Right lung (tissue), 5 donors: Measurements from ENCODE around the gene EFCAB14. TPM values are rescaled to one million over a fixed set of nuclear protein-coding genes. Genes with fewer than 3 reads are reported as not detected.
A peak's percentile ranks its signal among the peaks of the same experiment; 100 is the strongest.
"Not testable (repeated sequence)": the region's sequence is repeated elsewhere in the genome, so short reads cannot be mapped to it uniquely, and the experiment has no call there.

Experiments used
- DNase-seq, 2 donors: peaks; one replicate each; pipeline ENCODE4 v3.0.0-alpha.2; 2013
- polyA plus RNA-seq, 5 donors: library from polyadenylated mRNA; unstranded; fragments of 120-200 nt; gene quantifications; one replicate each; pipeline versions ENCODE4 v1.2.1 to v1.2.3, GENCODE V29; 2013; ENCODE audit warnings: inconsistent platforms in 1 of 5, low replicate concordance in 1 of 5; ENCODE audit not compliant: insufficient read length in 5 of 5, insufficient read depth in 1 of 5

Gene EFCAB14
- polyA plus RNA-seq, 5 donors, result 80.1 to 121 (median 116) TPM

DNA sequence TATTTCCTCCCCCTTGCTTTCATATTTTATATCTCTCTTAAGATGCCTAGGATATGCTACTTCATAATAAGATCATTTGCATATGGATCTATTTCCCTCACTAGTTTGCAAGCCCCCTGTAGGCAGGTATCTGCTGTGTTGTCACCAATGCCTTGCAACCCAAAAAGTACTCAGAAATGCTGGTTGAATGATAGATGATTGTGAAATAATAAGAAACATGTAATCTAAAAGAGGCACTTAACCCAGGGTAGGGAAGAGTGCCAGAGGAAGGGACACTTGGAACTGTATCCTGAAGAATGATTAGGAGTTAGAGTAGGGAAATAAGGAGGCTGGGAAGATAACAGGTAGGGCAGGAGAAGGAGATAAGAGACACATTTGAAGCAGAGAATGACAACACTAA lies 63.1 kb downstream of the EFCAB14 start:
- DNase-seq, result no peak

- DNase-seq, result not testable (repeated sequence)
Observed at GRCh38 chr1:46654698-46655097, 64.2 kb downstream of the EFCAB14 start.

- no peak for DNase-seq
Observed at GRCh38 chr1:46654012-46654411, 64.9 kb downstream of the EFCAB14 start.

- DNase-seq, result no peak
Observed at GRCh38 chr1:46653405-46653958, 65.4 kb downstream of the EFCAB14 start.

- DNase-seq, result no peak
Observed at GRCh38 chr1:46652321-46653100, 66.4 kb downstream of the EFCAB14 start.

GRCh38 chr1:46651152-46651551 lies 67.8 kb downstream of the EFCAB14 start:
- DNase-seq, result not testable (repeated sequence)

DNA sequence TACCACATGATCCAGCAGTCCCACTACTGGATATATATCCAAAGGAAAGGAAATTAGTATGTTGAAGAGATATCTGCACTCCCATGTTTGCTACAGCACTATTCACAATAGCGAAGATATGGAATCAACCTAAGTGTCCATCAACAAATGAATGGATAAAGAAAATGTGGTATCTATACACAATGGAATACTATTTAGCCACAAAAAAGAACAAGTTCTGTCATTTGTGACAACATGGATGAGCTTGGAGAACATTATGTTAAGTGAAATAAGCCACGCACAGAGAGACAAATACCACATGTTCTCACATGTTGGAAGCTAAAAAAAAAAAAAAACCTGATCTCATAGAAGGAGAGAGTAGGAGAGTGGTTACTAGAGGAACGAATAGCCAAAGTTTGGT lies 68.4 kb downstream of the EFCAB14 start:
- DNase-seq, result no peak

- no peak for DNase-seq
Observed at GRCh38 chr1:46649764-46650163, 69.2 kb downstream of the EFCAB14 start.

- no peak for DNase-seq
Observed at GRCh38 chr1:46647611-46648010, 71.3 kb downstream of the EFCAB14 start.

- DNase-seq, result no peak
Observed at GRCh38 chr1:46646844-46647243, 72.1 kb downstream of the EFCAB14 start.

GRCh38 chr1:46646331-46646730 lies 72.6 kb downstream of the EFCAB14 start:
- DNase-seq, result no peak

- DNase-seq, result no peak
Observed at GRCh38 chr1:46645815-46646214, 73.1 kb downstream of the EFCAB14 start.

DNA sequence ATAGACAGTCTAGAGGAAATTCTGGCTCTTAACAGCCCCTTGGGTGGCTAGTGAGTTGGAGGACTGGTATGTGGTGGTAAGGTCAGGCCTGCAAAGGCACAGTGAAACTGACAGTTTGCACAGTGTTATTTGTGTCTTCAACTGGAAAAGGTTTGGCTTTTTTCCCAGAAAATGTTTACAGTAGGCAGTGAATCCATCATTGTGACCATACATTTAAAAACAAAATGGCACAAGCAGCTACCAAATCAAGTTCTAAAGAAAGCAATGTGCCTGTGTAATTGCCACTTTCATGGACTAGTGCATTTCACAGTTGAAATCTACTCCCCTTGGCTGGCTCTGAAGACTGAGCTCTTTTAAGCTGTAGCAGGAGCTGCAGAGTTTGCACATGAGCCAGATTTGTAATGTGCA lies 75.5 kb downstream of the EFCAB14 start:
- DNase-seq, result peak; percentile 25 to 33

DNA sequence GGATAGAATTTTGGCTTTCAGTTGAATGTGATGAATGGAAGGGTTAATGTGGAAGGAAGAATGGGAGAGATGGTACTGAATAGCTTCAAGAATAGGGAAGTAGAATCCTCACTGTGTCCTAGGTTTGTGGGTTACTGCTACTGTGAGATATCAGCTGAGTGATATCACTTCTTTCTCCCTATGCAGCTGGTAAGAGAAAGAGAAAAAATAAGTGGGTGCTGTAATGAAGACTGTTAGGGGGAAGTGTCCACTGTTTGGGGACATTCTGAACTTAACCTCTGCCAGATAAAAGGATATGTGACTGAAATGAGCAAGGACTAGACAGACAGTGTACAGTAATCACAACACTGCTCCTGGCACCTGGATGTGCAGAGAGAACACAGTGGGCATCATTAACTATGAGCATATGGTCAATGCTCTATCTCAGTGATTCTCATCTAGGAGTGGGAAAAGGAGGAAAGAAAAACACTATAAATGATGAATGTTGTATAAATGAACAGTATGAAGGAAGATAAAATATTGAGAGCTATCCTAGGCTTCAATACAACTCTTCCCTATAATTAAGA lies 76.7 kb downstream of the EFCAB14 start:
- no peak for DNase-seq

DNA sequence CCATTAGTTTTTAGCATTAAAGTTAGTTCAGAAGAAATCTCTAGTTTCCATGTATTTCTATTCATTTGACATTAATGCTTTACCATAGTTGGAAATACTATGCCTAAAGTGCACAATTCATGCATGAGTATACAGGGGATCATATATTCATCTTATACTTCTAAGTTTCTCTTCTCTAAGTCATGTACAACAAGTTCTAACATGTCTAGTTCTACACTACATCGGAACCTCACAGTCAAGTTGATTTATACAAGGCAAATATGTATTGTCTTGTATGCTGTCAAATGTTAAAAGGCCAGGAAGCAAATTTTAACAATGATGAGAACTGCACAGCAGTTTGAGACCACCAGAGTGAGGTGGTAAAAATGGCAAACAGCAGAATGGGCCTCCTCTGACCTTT lies 79.4 kb downstream of the EFCAB14 start:
- no peak for DNase-seq

- no peak for DNase-seq
Observed at GRCh38 chr1:46638921-46639320, 80.0 kb downstream of the EFCAB14 start.

DNA sequence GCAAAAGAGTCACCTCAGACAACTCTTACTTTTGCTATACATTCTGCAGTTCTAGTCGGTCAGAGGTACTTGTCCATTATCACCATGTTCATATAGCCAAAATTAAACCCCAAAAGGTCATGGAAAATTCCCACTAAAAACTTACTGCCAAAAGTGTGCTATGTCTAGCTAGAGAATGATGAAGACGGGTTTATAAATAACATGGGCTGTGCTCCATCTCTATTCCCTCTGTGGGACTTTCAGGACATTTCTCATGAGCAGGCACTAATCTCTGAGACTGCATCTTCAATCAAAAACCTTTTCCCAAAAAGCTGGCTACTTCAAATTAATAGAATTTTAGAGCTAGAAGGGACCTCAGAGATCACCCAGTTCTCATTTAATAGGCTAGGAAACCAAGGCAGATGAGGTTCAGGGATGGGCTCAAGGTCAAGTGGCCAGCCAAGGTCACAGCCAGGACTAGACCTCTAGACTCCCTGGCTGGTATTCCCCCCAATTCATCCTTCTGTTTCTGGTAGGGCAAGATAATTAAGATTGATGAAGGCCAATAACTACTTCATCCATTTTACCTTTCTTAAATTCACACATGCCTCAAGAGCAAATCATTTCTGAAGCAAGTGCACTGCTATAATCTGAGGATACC lies 81.3 kb downstream of the EFCAB14 start:
- no peak for DNase-seq

DNA sequence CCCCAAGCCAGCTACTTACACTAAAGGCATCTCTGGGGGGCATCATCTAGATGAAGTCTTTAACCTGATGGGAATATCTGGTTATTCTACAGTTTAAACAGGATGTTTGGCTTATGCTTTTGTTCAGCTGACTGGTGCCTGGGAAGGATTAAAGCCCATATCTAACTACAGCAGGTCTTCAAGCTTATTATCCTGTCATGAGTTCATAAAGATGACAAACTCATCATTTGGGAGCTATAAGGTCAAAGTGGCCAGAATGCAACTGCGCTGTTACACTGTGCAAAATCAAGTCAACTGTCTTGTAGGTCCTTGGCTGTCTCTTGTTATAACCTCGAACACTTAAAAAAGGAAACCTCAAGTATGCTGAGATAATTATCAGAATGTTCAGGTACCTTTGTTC lies 83.7 kb downstream of the EFCAB14 start:
- DNase-seq, result no peak

DNA sequence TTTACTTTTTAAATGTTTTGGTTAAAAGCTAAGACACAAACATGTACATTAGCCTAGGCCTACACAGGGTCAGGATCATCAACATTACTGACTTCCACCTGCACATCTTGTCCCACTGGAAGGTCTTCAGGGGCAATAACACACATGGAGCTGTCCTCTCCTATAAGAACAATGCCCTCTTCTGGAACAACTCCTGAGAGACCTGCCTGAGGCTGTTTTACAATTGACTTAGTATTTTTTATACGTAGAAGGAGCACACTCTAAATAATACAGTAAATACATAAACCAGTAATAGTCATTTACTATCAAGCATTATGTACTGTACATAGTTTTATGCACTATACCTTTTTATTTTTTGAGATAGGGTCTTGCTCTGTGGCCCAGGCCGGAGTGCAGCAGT lies 88.2 kb downstream of the EFCAB14 start:
- no peak for DNase-seq
